Activated naive CD4-positive, alpha-beta T cell (primary cell): Measurements from ENCODE around the gene SLC47A1.
"Not testable (repeated sequence)": the region's sequence is repeated elsewhere in the genome, so short reads cannot be mapped to it uniquely, and the experiment has no call there.

Experiments used
- DNase-seq, 4 experiments: peaks; one replicate each; lab custom pipeline; 2025; lab: John Stamatoyannopoulos, UW

The SLC47A1 gene

GRCh38 chr17:19551591-19552148 lies 18.0 kb downstream of the SLC47A1 start:
- DNase-seq: no peak

GRCh38 chr17:19553036-19553435 lies 19.4 kb downstream of the SLC47A1 start:
- no peak for DNase-seq

GRCh38 chr17:19554393-19554792 lies 20.7 kb downstream of the SLC47A1 start:
- DNase-seq: no peak

- no peak for DNase-seq
Observed at GRCh38 chr17:19555746-19556145, 22.1 kb downstream of the SLC47A1 start.

GRCh38 chr17:19558946-19559345 lies 25.3 kb downstream of the SLC47A1 start:
- no peak for DNase-seq

- no peak for DNase-seq
Observed at GRCh38 chr17:19561697-19562318, 28.2 kb downstream of the SLC47A1 start.

- no peak for DNase-seq
Observed at GRCh38 chr17:19565817-19566575, 32.3 kb downstream of the SLC47A1 start.

- DNase-seq: no peak
Observed at GRCh38 chr17:19567216-19568015, 33.8 kb downstream of the SLC47A1 start.

GRCh38 chr17:19568016-19568350 lies 34.3 kb downstream of the SLC47A1 start:
- DNase-seq: no peak

GRCh38 chr17:19569785-19570543 lies 36.3 kb downstream of the SLC47A1 start:
- no peak for DNase-seq

- DNase-seq: no peak
Observed at GRCh38 chr17:19570544-19571062, 36.9 kb downstream of the SLC47A1 start.

- DNase-seq: no peak
Observed at GRCh38 chr17:19573075-19573474, 39.4 kb downstream of the SLC47A1 start.

GRCh38 chr17:19574956-19575355 lies 41.3 kb downstream of the SLC47A1 start:
- DNase-seq: no peak

- DNase-seq: no peak
Observed at GRCh38 chr17:19578545-19578944, 44.9 kb downstream of the SLC47A1 start.

- DNase-seq: no peak
Observed at GRCh38 chr17:19579192-19579761, 45.6 kb downstream of the SLC47A1 start.

- no peak for DNase-seq
Observed at GRCh38 chr17:19579867-19580565, 46.4 kb downstream of the SLC47A1 start.

- not testable (repeated sequence) for DNase-seq
Observed at GRCh38 chr17:19580566-19580920, 46.9 kb downstream of the SLC47A1 start.

- DNase-seq: not testable (repeated sequence)
Observed at GRCh38 chr17:19582152-19582551, 48.5 kb downstream of the SLC47A1 start.

- DNase-seq: no peak
Observed at GRCh38 chr17:19583871-19584270, 50.2 kb downstream of the SLC47A1 start.

- DNase-seq: no peak
Observed at GRCh38 chr17:19590451-19590850, 56.8 kb downstream of the SLC47A1 start.
